HG03045 (cell line): ENCODE data around the gene TBC1D22A.

Source experiments
- ATAC-seq: cut with Tn5 transposase; IDR thresholded peaks from one replicate; pipeline ENCODE4 v1.9.1; 2021; ENCODE audit warnings: mild to moderate bottlenecking, moderate library complexity; ENCODE audit not compliant: unreplicated experiment

Gene TBC1D22A

DNA sequence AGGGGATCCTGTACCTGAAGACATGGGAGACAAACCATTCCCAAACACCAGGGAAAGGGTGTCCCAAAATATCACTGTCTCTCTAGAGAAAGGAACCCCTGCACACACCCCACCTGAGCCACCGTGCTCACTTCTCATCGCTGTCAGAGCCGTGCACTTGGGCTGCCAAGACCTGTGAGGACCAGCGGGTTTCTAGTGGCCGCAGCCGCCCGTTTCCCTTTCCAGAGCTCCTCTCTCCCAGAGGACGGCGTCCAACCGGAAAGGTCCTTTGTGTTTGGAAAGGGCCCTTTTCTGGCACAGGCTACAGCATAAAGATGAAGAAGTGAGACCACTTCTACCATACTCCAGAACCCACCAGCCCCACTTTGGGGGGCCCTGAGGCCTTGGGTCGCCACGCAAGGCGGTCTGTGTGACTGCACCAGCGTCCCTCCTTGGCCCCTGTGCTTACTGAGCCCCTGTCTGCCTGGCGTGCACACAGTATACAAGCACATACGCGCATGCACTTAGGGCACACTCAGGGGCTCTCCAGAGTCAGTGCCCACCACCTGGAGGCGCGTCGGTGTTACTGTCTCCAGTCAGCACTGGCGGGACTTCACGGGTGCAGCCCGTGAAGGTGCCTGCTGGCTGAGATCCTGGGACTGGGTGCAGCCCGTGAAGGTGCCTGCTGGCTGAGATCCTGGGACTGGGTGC is 381.8 kb downstream of the TBC1D22A start:
- no peak for ATAC-seq

DNA sequence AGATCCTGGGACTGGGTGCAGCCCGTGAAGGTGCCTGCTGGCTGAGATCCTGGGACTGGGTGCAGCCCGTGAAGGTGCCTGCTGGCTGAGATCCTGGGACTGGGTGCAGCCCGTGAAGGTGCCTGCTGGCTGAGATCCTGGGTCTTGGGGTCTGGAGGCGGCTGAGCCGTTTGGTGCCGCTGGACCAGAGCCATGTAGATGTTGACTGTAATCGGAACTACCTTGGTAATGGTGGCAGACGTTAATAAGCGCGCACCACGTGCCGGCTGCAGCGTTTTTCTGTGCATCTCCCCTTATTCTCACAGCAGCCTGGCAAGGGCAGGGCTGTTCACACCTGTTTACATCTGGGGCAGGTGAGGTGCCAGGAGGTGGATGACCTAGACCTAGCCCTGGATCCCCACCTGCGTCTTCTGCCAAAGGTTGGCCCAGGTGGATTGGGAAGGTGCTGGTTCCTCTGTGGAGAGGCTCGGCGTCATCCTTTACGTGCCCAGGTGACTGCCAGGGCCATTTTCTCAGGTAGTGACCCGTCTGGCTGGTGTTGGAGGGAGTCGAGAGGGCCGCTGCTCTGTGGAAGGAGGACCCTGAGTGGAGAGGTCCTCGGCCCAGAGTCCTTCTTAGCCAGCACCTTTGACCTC is 382.5 kb downstream of the TBC1D22A start:
- no peak for ATAC-seq

DNA sequence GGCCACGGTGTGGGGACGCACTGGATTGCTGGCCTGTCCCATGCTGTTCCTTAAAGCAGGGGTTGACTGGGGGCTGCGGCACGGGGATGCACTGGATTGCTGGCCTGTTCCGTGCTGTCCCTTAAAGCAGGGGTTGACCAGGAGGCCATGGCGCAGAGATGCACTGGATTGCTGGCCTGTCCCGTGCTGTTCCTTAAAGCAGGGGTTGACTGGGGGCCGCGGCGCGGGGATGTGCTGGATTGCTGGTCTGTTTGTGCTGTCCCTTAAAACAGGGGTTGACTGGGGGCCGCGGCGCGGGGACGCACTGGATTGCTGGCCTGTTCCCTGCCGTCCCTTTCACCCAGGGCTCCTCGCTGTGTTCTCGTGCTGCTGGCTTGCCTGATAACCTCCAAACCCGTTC is 383.4 kb downstream of the TBC1D22A start:
- no peak for ATAC-seq

DNA sequence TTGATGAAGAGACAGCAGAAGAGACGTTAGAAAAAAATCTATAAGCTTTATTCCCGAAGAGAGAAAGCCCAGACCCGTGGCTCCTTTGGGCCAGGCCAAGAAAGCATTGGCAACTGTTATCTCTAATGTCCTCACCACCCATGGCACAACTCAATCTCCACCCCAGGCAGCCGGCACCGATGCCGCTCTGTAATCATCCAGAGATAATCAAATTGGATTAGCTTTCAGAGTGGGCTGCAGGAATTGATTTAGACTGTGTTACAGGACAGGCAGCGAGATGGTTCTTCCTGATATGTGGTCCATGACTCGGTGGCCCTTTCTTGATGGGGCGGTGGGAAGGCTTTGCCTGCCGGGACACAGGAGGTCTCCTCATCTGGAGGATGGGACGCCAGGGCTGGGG is 383.9 kb downstream of the TBC1D22A start:
- no peak for ATAC-seq

DNA sequence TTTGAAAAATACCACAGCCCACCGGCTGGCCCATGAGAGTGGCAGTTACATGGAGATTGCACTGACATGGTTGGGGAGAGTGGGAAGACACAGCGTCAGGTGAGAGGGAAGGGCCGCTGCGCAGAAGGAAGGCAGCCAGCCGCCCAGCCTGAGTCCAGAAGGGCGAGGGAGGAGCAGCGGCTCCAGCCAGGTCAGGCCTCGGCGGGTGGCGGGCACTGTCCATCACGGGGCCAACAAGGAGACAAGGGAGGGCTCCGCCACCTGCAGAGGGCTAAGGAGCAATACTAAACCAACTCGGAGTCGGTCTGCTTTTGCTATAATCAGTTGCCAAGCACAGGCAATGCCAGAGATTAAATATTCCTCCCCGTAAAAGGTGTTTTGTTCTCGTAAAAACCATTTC is 384.5 kb downstream of the TBC1D22A start:
- no peak for ATAC-seq

DNA sequence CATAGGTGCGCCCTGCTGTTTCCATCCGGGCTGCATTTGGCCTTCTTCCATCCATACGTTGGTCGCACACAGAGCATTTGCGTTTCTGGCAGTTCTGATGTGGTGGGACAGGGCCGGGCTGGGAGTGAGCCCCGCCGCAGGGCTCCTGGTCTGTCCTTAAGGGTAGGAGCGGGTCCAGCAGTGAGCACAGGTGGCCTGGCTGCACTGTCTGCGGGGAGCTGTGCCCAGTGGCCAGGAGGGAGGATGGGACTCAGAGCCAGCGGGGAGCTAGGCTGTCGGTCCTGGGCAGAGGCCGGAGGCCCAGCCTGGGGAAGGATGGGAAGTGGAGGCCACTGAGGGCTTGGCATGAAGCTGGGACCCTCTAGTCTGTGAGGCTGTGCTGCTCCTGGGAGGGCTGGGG is 385.1 kb downstream of the TBC1D22A start:
- no peak for ATAC-seq

DNA sequence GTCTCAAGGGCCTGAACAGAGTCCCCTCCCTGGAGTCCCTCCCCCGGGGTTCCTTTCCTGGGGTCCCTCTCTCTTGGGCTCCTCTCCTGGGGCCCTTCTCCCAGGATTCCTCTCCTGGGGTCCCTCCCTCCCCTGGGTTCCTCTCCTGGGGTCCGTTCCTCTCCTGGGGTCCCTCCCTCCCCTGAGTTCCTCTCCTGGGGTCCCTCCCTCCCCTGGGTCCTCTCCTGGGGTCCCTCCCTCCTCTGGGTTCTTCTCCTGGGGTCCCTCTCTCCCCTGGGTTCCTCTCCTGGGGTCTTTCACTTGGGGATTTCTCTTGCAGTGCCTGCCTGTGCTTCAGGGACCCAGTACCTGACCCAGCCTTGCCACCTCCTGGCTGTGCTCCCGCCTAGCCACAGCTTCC is 386.1 kb downstream of the TBC1D22A start:
- no peak for ATAC-seq

DNA sequence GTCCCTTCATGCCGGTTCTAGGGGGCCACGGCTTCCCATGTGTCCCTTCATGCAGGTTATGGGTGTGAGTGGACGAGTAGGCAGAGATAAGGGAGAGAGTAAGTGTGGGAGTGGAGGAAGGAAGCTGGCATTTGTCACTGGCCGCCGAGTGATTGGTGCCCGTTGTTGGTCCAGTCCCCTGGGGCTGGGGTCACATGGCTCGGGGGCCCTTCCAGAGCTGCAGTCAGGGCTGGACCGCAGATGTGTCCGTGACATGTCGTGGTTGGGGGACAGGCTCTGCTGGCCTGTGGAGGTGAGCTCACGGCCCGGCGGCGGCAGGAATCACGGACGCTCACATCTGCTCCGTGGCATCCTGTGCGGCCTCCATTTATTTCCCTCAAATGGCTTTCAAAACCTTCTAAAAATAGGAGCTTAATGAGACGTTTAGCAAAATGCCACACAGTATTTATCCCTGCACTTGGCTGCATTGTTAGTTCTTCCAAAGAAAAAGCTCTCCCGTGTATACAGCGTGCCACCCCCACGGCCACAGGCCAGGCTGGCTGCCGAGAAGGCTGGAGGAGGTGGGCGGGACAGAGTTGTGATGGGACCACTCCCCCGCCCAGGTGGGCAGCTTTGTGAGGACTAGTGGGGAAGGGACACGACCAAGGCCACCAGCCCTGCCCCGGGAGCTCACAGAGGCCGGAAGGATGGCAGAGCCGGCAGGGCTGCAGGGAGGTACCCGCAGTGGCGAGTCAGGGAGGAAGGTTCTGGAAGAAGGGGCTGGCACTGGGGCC is 386.7 kb downstream of the TBC1D22A start:
- no peak for ATAC-seq

DNA sequence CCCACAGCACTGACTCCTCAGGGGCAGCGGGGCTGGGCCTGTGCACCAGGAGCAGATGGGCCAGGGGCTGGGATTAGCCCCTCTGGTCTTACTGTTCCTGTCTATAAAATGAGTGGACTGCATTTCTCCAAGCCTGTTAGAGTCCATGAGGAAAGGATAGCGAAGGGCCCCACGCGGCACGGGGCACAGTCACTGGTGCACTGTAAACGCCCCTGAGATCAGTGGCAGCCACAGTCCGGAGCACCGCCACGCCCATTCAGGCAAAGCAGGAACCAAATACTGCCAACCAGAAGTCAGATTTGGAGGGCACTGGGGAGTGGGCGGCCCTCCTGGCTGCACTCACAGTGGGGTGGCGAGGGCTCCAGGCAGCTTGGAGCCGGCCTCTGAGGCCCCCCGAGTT is 387.5 kb downstream of the TBC1D22A start:
- no peak for ATAC-seq

DNA sequence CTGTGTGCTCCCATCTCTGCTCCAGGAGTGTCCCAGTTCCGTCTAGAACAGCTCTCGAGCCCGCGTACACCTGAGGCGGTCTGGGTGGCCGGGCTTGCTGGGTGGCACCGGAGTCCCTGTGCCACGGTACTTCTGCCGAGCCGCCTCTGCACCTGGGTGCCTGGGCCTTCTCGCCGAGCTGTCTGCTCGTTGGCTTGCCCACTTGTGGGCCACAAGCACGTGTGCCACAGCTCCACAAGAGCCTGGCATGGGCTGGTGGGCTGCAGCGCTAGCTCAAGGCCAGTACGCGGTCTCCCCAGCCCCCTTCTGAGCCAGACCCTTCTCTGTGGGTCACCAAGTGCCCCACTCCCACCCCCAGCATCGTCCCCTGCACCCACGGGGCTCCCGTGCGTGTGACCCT is 388.0 kb downstream of the TBC1D22A start:
- no peak for ATAC-seq

DNA sequence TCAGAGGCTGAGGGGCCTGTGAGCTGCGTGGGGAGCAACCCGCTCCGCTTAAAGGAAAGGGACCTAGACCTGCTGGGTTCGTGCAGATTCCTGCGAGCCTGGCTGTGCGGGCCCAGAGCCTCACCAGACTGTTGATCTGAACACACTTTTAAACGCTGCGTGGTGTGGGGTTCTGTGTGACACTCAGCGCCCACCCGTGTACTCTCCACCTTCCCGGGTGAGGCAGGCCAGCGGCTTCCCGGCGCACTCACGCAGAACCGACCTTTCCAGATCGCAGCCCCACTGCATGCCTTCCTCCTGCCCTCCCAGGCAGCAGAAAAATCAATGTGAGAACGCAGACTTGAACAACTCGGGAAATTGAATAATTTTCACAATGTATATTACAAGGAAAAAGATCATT is 388.6 kb downstream of the TBC1D22A start:
- ATAC-seq: no peak

DNA sequence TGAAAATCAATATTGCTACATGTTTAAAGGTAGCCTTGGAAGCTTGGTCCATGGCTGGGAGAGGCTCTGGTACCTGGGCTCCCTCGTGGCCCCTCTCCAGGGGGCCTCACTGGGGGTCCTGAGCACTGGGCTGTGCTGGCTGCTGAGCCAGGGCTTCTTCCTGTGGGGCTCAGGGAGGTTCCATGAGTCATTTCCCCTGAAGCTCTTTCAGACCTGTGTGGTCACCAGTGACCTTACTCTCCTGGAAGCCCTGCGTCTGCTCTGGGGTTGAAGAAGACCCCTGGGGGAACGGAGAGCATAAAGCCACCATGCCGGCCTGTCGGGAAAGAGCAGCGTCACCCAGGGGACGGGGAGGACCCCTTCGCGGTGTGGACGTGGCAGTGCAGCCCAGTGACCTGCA is 389.0 kb downstream of the TBC1D22A start:
- ATAC-seq: no peak

DNA sequence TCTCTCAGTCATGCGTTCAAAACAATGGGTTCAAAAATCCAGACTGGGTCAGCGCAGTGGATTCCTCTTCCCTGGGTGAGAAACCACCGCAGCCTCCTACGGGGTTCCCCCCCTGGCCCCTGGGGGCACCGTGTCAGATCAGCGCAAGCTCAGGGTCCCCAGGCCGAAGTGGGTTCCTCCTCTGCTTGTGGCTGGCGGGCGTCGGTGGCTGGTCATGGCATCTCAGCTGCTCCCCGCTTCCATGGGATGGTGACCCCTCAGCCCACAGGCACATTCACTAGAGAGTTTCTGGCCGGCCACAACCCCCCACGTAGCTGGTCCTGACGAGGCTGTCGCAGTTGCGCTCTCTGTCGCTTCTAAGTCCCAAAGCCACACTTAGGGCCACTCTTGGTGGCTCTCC is 389.8 kb downstream of the TBC1D22A start:
- no peak for ATAC-seq

DNA sequence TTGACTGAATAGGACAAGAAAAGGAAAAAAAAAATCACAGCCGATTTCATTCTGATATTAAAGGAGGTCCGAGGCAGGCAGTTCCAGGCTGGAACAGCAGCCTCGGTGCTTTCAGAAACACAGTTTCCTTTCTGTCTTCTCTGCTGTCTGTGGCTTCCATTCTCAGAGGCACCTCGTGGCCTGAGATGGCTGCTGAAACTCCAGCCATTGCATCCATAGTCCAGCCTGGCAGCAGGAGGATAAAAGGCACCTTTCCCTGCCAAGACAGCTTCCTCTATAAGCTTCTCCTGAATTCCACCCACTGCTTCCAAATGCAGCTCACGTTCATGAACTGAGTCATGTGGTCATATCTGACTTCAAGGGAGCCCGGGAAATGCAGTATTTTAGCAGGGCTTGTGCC is 390.5 kb downstream of the TBC1D22A start:
- no peak for ATAC-seq

DNA sequence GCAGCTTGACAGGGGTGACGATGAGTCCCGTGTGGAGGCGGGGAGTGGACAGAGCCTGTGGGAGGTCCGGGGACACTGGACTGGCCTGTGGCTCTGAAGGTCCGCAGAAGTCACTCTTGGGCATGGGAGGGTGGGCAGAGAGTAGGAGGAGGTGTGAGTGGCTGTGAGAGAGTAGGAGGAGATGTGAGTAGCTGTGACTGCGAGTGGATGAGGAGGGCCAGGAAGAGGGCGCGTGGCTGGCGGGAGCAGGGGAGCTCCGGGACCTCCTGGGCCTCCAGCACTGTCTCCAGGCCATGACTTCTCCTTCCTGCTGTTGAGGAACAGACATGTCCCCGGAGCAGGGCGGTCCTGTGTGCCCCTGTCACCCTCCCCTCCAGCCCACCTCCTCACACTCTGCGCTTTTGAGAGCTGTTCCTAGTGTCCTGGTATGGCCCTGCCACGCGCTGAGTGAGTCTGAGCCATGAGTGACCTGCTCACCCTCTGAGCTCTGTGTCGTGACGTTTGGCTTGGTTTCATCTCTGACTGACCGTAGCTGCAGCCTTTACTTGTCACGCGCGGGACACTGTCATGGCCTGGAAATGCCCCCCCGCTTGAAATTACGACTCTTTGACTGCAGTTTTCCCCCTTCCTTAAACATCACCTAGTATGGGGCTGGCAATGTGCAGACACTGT is 391.5 kb downstream of the TBC1D22A start:
- ATAC-seq: no peak

DNA sequence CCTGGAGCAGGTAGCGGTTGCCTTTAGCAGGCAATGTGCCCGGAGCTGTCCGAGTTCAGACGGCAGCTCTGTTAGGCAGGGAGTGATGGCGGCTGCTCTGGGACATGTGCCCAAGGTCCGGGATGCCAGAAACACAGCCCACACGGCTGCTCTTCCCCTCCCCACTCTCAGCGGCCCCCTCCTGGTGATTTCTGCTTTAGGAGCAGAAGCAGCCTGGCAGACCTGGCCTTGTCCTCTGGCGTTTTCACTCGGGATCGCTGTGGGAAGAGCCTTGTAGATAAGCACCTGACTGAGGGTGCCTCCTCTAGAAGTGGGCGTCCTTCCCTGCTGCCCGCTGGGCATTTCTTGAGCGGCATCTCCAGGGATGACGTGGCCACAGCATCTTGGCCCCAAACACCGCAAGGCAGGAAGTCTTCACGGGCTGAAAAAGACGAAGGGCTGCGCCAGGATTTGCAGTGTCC is 392.2 kb downstream of the TBC1D22A start:
- ATAC-seq: no peak

DNA sequence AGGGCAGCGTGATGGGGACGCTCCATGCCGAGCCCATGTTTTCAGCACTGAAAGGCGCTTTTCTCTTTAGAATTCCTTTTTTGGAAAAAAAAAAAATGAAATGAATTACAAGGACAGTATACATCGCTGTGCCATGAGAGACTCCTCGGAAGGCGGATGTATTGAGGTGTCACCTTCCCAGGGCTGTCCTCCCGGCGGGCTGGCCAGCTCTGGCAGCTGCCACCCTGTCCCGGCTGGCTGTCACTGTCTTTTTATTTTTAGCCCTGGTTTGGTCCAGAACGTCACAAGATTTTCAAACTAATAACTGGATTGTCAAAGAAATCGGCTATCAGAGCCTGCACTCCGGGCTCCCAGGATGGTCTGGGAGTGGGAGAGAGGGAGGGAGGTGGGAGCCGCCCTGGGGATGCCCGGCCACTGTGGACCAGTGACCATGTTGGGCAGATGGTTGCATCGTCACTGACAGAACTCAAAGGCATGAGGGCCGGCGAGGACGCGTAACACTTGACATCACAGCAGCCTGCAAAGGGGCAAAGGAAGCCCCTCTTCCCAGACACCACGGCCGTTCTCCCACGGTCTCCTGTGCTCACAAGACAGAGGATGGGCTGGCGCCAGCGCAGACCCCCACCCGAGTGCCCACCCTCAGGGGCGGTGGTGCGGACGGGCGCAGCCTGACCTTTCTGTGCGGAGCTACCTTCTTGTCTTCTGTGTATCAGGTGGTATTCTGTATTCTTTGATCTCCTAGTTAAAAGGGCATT is 392.9 kb downstream of the TBC1D22A start:
- no peak for ATAC-seq

DNA sequence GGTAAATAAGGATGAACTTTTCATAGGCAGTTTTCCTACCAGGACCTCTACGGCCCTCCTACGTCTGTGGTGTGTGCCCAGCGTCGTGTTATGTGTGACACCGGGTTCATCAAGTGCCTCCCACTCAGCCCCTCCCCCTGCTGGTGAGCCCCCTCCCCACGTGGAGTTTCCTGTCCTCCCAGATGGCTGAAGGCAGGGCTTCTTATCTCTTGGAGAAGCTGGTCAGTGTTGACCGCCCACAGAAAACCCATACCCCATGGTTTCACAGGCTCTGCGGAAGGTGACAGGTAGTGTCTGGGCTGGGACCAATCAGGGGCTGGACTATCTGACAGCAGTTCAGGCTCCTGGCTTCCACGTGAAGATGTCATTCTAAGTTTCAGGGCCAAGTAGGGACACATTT is 393.5 kb downstream of the TBC1D22A start:
- ATAC-seq: no peak

DNA sequence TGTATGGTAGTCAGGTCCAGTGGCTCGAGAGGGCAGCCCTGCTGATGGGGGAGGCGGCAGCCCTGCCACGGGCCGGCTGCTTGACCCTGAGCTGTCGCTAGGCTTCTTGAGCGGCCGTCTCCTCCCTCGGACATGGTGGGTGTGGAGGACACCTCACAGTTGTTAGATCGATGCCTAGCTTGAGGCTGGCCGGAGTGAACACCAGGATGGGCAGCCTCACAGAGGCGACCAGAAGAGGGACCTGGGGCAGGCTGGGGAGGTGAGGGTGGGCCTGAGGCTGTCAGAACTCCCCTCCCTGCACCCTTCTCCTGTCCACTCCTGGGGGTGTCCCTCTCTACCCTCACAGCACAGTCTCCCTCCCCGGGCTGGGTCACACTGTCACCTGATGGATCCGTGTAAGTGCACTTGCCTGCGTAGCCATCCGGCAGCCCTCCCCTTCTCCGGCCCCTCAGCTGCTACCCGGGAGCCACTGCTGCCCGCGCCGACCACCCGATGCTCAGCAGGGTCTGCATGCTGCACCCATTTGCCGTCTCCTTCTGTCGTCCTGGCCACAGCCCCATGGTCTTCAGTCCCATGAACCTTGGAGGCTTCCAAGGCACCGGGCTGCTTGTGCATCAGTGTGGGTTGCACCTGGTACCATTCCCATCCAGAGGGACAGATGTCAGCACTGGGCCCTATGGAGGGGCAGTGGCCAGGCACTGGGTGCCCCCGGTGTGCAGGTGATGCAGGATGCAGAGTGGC is 394.1 kb downstream of the TBC1D22A start:
- ATAC-seq: no peak

DNA sequence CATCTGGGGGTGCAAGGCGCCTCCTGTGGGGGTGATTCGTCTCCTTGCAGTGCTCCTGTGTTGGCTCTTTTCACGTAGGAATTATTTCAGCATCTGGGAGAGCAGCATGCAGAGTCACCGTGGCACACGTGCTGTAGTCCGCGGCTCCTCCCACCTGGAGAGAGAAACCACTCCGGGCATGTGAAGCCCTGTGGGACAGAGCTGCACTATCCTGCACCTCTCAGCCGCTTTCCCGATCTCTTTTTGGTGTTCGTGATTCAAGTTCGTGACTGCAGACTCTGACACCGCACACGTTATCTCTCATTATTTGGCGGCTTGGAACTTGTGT is 394.6 kb downstream of the TBC1D22A start:
- ATAC-seq: no peak
